Stimulated activated CD4-positive, alpha-beta T cell treated with anti-CD3 and anti-CD28 coated beads, Interleukin-4, amount 100 ng/mL, for 1 hour (primary cell): ENCODE data around the gene NIPAL1.

ENCODE experiments used
- DNase-seq: peaks from one replicate; pipeline ENCODE4 v3.0.0-alpha.2; 2020

Gene NIPAL1

GRCh38 chr4:48068182-48068581 is 51.6 kb downstream of the NIPAL1 start:
- no peak for DNase-seq

- no peak for DNase-seq
These were observed 52.5 kb downstream of the NIPAL1 start for GRCh38 chr4:48069026-48069425.

- no peak for DNase-seq
These were observed 54.6 kb downstream of the NIPAL1 start for GRCh38 chr4:48071191-48071590.

GRCh38 chr4:48073567-48074103 is 57.1 kb downstream of the NIPAL1 start:
- DNase-seq = no peak

GRCh38 chr4:48074657-48075056 is 58.1 kb downstream of the NIPAL1 start:
- no peak for DNase-seq

GRCh38 chr4:48078425-48078824 is 61.9 kb downstream of the NIPAL1 start:
- DNase-seq = no peak

GRCh38 chr4:48078862-48079655 is 62.5 kb downstream of the NIPAL1 start:
- no peak for DNase-seq

- no peak for DNase-seq
These were observed 63.4 kb downstream of the NIPAL1 start for GRCh38 chr4:48079972-48080391.

- DNase-seq = no peak
These were observed 64.6 kb downstream of the NIPAL1 start for GRCh38 chr4:48081196-48081595.

- no peak for DNase-seq
These were observed 66.4 kb downstream of the NIPAL1 start for GRCh38 chr4:48082956-48083355.

GRCh38 chr4:48085821-48086589 is 69.4 kb downstream of the NIPAL1 start:
- no peak for DNase-seq
